Stimulated activated CD8-positive, alpha-beta memory T cell treated with anti-CD3 and anti-CD28 coated beads, Interleukin-15, amount 100 ng/mL, for 4 hours (primary cell): ENCODE results near the gene YPEL1.
"Not testable (repeated sequence)": the region's sequence is repeated elsewhere in the genome, so short reads cannot be mapped to it uniquely, and the experiment has no call there.

Experiments used
- DNase-seq, 2 donors: peaks; one replicate each; pipeline ENCODE4 v3.0.0-alpha.2; 2020; ENCODE audit warnings: low read depth in 2 of 2

Gene YPEL1

GRCh38 chr22:21721195-21721852 is 14.3 kb downstream of the YPEL1 start:
- not testable (repeated sequence) for DNase-seq

- DNase-seq = not testable (repeated sequence)
These were observed 15.3 kb downstream of the YPEL1 start for GRCh38 chr22:21720191-21720859.

- DNase-seq = no peak
These were observed 16.6 kb downstream of the YPEL1 start for GRCh38 chr22:21719024-21719423.

- no peak for DNase-seq
These were observed 17.1 kb downstream of the YPEL1 start for GRCh38 chr22:21718499-21718898.

GRCh38 chr22:21716395-21717122 is 19.0 kb downstream of the YPEL1 start:
- DNase-seq = not testable (repeated sequence)

GRCh38 chr22:21714786-21715185 is 20.8 kb downstream of the YPEL1 start:
- no peak for DNase-seq

- DNase-seq = no peak
These were observed 21.4 kb downstream of the YPEL1 start for GRCh38 chr22:21714059-21714770.

- no peak for DNase-seq
These were observed 22.1 kb downstream of the YPEL1 start for GRCh38 chr22:21713428-21714058.

GRCh38 chr22:21712751-21713427 is 22.7 kb downstream of the YPEL1 start:
- no peak for DNase-seq

- no peak for DNase-seq
These were observed 23.7 kb downstream of the YPEL1 start for GRCh38 chr22:21711851-21712250.

- no peak for DNase-seq
These were observed 25.4 kb downstream of the YPEL1 start for GRCh38 chr22:21710156-21710555.

GRCh38 chr22:21709688-21710087 is 25.9 kb downstream of the YPEL1 start:
- DNase-seq = no peak

- DNase-seq = no peak
These were observed 26.6 kb downstream of the YPEL1 start for GRCh38 chr22:21708960-21709359.

GRCh38 chr22:21707677-21708076 is 27.9 kb downstream of the YPEL1 start:
- DNase-seq = no peak

- no peak for DNase-seq
These were observed 31.8 kb downstream of the YPEL1 start for GRCh38 chr22:21703684-21704316.

GRCh38 chr22:21702700-21703683 is 32.6 kb downstream of the YPEL1 start:
- DNase-seq = no peak

GRCh38 chr22:21702094-21702493 is 33.5 kb downstream of the YPEL1 start:
- DNase-seq = no peak

GRCh38 chr22:21701384-21701971 is 34.1 kb downstream of the YPEL1 start:
- DNase-seq = no peak

GRCh38 chr22:21700822-21701221 is 34.8 kb downstream of the YPEL1 start:
- no peak for DNase-seq
